HEK293 (cell line): ENCODE measurements around the gene CHST4.

ENCODE experiments used
- EGR2 ChIP-seq: fragments of 450-650 bp; formaldehyde crosslinking; IDR thresholded peaks from 2 replicates; pipeline ENCODE4 v1.5.1; 2016; ENCODE audit warnings: low read depth, missing biosample characterization, missing genetic modification characterization
- HOXA7 ChIP-seq: sonication (generic); formaldehyde crosslinking; IDR thresholded peaks from 2 replicates; pipeline ENCODE4 v1.8.1; 2022; ENCODE audit warnings: missing genetic modification reagents, borderline replicate concordance
- KLF9 ChIP-seq: fragments of 450-650 bp; formaldehyde crosslinking; IDR thresholded peaks from 2 replicates; pipeline ENCODE4 v1.5.1; 2016; ENCODE audit warnings: missing biosample characterization, missing genetic modification characterization, low read depth
- ZBTB20 ChIP-seq: fragments of 450-650 bp; formaldehyde crosslinking; IDR thresholded peaks from 2 replicates; pipeline ENCODE4 v1.5.1; 2016; ENCODE audit warnings: missing biosample characterization, missing genetic modification characterization
- ZEB2 ChIP-seq: fragments of 450-650 bp; formaldehyde crosslinking; IDR thresholded peaks from 2 replicates; pipeline ENCODE4 v1.5.1; 2016; ENCODE audit warnings: missing biosample characterization, missing genetic modification characterization
- ZNF157 ChIP-seq: fragments of 450-650 bp; formaldehyde crosslinking; IDR thresholded peaks from 2 replicates; pipeline ENCODE4 v1.5.1; 2016; ENCODE audit warnings: missing biosample characterization, missing genetic modification characterization
- ZNF274 ChIP-seq, 2 experiments: fragments of 200-500 bp in 1 of 2; fragments of 450-650 bp in 1 of 2; sonication (Bioruptor generic) in 1 of 2; formaldehyde crosslinking in 1 of 2; IDR thresholded peaks; 2 replicates each; pipeline versions ENCODE4 v1.5.1 to v1.6.1; 2014 to 2016; ENCODE audit warnings: borderline replicate concordance in 1 of 2, inconsistent platforms in 1 of 2, low read length in 1 of 2, missing biosample characterization in 1 of 2, missing genetic modification characterization in 1 of 2
- ZNF341 ChIP-seq: fragments of 450-650 bp; formaldehyde crosslinking; IDR thresholded peaks from 2 replicates; pipeline ENCODE4; 2016; ENCODE audit warnings: low read depth, missing biosample characterization, missing genetic modification characterization
- ZNF555 ChIP-seq: fragments of 450-650 bp; formaldehyde crosslinking; conservative IDR thresholded peaks from 2 replicates; pipeline ENCODE4 v1.5.1; 2017; ENCODE audit warnings: missing biosample characterization, mild to moderate bottlenecking, missing genetic modification characterization, inconsistent platforms
- ZNF76 ChIP-seq: fragments of 450-650 bp; formaldehyde crosslinking; IDR thresholded peaks from 2 replicates; pipeline ENCODE4; 2016; ENCODE audit warnings: low read depth, missing biosample characterization, missing genetic modification characterization, borderline replicate concordance
- TF ChIP-seq, protein P1 (sequence below): fragments of 450-650 bp; formaldehyde crosslinking; IDR thresholded peaks from 2 replicates; pipeline ENCODE4 v1.5.1; 2016; ENCODE audit warnings: missing biosample characterization, missing genetic modification characterization
- TF ChIP-seq, protein P2 (sequence below): fragments of 450-650 bp; formaldehyde crosslinking; optimal IDR thresholded peaks from 2 replicates; pipeline ENCODE3; 2016; ENCODE audit warnings: missing biosample characterization, mild to moderate bottlenecking, missing genetic modification characterization
- TF ChIP-seq, protein P3 (sequence below): fragments of 450-650 bp; formaldehyde crosslinking; IDR thresholded peaks from 2 replicates; pipeline ENCODE4 v1.5.1; 2016; ENCODE audit warnings: missing biosample characterization, missing genetic modification characterization

DNA sequence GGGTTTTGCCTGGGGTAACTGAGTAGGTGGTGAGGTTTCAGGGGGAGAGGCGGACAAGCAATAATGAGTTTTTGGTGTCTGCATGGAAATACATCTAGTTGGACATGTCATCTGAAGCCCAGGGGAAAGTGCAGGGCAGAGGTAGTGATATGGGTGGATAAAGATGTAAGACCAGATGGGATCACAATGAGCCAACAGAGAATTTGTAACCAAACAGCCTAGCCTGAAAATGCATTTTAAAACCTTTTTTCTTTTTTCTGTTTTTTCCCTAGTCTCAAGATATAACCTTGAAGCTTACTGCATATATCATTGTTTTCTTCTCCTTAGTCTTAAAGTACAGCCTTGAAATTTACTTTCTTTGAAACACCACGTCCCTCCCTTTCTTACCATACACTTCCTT lies 33.4 kb upstream of the CHST4 start:
- TF ChIP-seq ZEB2 (tag by site-specific recombination) = no peak
- no peak for TF ChIP-seq ZNF341
- TF ChIP-seq, protein P1, sequence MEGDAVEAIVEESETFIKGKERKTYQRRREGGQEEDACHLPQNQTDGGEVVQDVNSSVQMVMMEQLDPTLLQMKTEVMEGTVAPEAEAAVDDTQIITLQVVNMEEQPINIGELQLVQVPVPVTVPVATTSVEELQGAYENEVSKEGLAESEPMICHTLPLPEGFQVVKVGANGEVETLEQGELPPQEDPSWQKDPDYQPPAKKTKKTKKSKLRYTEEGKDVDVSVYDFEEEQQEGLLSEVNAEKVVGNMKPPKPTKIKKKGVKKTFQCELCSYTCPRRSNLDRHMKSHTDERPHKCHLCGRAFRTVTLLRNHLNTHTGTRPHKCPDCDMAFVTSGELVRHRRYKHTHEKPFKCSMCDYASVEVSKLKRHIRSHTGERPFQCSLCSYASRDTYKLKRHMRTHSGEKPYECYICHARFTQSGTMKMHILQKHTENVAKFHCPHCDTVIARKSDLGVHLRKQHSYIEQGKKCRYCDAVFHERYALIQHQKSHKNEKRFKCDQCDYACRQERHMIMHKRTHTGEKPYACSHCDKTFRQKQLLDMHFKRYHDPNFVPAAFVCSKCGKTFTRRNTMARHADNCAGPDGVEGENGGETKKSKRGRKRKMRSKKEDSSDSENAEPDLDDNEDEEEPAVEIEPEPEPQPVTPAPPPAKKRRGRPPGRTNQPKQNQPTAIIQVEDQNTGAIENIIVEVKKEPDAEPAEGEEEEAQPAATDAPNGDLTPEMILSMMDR (tag by site-specific recombination) = no peak
- TF ChIP-seq, protein P2, sequence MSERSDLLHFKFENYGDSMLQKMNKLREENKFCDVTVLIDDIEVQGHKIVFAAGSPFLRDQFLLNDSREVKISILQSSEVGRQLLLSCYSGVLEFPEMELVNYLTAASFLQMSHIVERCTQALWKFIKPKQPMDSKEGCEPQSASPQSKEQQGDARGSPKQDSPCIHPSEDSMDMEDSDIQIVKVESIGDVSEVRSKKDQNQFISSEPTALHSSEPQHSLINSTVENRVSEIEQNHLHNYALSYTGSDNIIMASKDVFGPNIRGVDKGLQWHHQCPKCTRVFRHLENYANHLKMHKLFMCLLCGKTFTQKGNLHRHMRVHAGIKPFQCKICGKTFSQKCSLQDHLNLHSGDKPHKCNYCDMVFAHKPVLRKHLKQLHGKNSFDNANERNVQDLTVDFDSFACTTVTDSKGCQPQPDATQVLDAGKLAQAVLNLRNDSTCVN (tag by site-specific recombination) = no peak
- no peak for TF ChIP-seq ZNF157 (tag by site-specific recombination)
- TF ChIP-seq HOXA7 (CRISPR knock-in tag) = no peak
- no peak for TF ChIP-seq ZNF274 (IDR thresholded peaks at IDR 0.05; ENCODE audit: low read length)
- no peak for TF ChIP-seq ZNF274 (tag by site-specific recombination; IDR thresholded peaks at IDR 0.05; ENCODE audit: borderline replicate concordance)
- TF ChIP-seq KLF9 (tag by site-specific recombination) = no peak
- no peak for TF ChIP-seq ZNF76
- no peak for TF ChIP-seq ZNF555 (tag by site-specific recombination)
- no peak for TF ChIP-seq ZBTB20
- no peak for TF ChIP-seq EGR2 (tag by site-specific recombination)
- TF ChIP-seq, protein P3, sequence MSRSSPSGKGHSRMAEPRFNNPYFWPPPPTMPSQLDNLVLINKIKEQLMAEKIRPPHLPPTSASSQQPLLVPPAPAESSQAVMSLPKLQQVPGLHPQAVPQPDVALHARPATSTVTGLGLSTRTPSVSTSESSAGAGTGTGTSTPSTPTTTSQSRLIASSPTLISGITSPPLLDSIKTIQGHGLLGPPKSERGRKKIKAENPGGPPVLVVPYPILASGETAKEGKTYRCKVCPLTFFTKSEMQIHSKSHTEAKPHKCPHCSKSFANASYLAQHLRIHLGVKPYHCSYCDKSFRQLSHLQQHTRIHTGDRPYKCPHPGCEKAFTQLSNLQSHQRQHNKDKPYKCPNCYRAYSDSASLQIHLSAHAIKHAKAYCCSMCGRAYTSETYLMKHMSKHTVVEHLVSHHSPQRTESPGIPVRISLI = no peak
